ENCODE data around the gene ACTR1B. TPM values are rescaled to one million over a fixed set of nuclear protein-coding genes. Genes with fewer than 3 reads are reported as not detected.

Gene ACTR1B
- total RNA-seq, 2 experiments from 2014 or later, result 68.2 to 71.2 TPM

Small RNA genes lying within 50 kb of the gene (small RNA-seq; reads per million reads assigned to genes)
- gene RNU4-8P, result 0.36 reads per million

Other genes with a start within 250 kb of the ACTR1B start
- 84.9 and 132 TPM in 2 replicates for gene ANKRD36B, start 74.2 kb downstream of the ACTR1B start, total RNA-seq (2014; rRNA removed; shearing (Covaris generic))
- gene ANKRD36B, start 74.2 kb downstream of the ACTR1B start, total RNA-seq (2022), result 59.6 and 70.4 TPM in 2 replicates
- gene COX5B, start 18.0 kb downstream of the ACTR1B start, total RNA-seq (2014; rRNA removed; shearing (Covaris generic)), result 237 and 276 TPM in 2 replicates
- 156 and 171 TPM in 2 replicates for gene COX5B, start 18.0 kb downstream of the ACTR1B start, total RNA-seq (2022)
- 3.6 and 5.9 TPM in 2 replicates for gene C2orf92, start 5.7 kb upstream of the ACTR1B start, total RNA-seq (2014; rRNA removed; shearing (Covaris generic))
- gene C2orf92, start 5.7 kb upstream of the ACTR1B start, total RNA-seq (2022), result 10.3 and 11.2 TPM in 2 replicates
- gene ZAP70, start 49.5 kb upstream of the ACTR1B start, total RNA-seq (2014; rRNA removed; shearing (Covaris generic)), result 56.9 and 57.9 TPM in 2 replicates
- gene ZAP70, start 49.5 kb upstream of the ACTR1B start, total RNA-seq (2022), result 39.8 and 40.8 TPM in 2 replicates

All from OCI-LY7 (cell line).